HCT116 (cell line): Measurements from ENCODE around the gene DPP4. TPM values are rescaled to one million over a fixed set of nuclear protein-coding genes. Genes with fewer than 3 reads are reported as not detected.

Experiments used
- ATAC-seq: fragments of 200-7000 bp; cut with Tn5 transposase; 2 replicates; pipeline ENCODE4 v1.9.1; 2020; ENCODE audit warnings: mild to moderate bottlenecking, moderate library complexity
- BruUV-seq: library from RNA; stranded (reverse); fragments of 400-500 nt; replicated peaks from 2 replicates; lab custom pipeline; 2021; lab: Mats Ljungman, UMichigan
- CTCF ChIA-PET: fragments of 300-600 bp; sonication (Branson Sonifier 250); formaldehyde crosslinking; loops from one replicate; lab custom pipeline; 2021; ENCODE audit warnings: antibody characterized with exemption; lab: Charles Lee
- POLR2A ChIA-PET: fragments of 300-600, 350-600 bp; sonication (Branson Sonifier 250); formaldehyde crosslinking; loops from one replicate; lab custom pipeline; 2021; ENCODE audit warnings: antibody characterized with exemption; lab: Charles Lee
- RAD21 ChIA-PET, 2 experiments: fragments of 300-600 bp; sonication (Branson Sonifier 250); formaldehyde crosslinking; loops; one replicate each; lab custom pipeline; 2023; ENCODE audit warnings: low total read pairs in 2 of 2; ENCODE audit not compliant: uncharacterized antibody in 2 of 2, unreplicated experiment in 2 of 2, low non-redundant PET in 1 of 2; lab: Charles Lee
- DNase-seq: peaks from one replicate; pipeline ENCODE4 v3.0.0-alpha.2; 2010; ENCODE audit warnings: low read depth, low spot score
- H2AFZ ChIP-seq: fragments of 200-600 bp; shearing (Covaris generic), sonication (generic); 2 replicates; pipeline ENCODE4 v1.6.1; 2017; ENCODE audit warnings: low read depth, mixed run types, mixed read lengths, antibody characterized with exemption, low read length; ENCODE audit not compliant: poor library complexity, severe bottlenecking
- H3K27ac ChIP-seq: 2 replicates; pipeline ENCODE4 v1.5.1; 2012; ENCODE audit warnings: low read depth, low read length
- H3K27me3 ChIP-seq: fragments of 200-600 bp; sonication (generic); 2 replicates; pipeline ENCODE4 v1.6.1; 2016; ENCODE audit warnings: mixed run types, low read length, mixed read lengths; ENCODE audit not compliant: insufficient read depth
- H3K36me3 ChIP-seq, 2 experiments: fragments of 200-500 bp in 1 of 2; fragments of 200-600 bp in 1 of 2; sonication (Bioruptor generic) in 1 of 2; sonication (generic) in 1 of 2; 2 replicates each; pipeline versions ENCODE4 v1.5.1 to v1.6.1; 2014 to 2016; ENCODE audit warnings: low read length in 2 of 2, inconsistent platforms in 1 of 2, mixed read lengths in 1 of 2, mixed run types in 1 of 2; ENCODE audit not compliant: insufficient read depth in 2 of 2, control insufficient read depth in 1 of 2
- H3K4me1 ChIP-seq, 2 experiments: fragments of 200-600 bp in 1 of 2; sonication (generic) in 1 of 2; 2 replicates each; pipeline versions ENCODE4 v1.5.1 to v1.6.1; 2012 to 2017; ENCODE audit warnings: low read length in 2 of 2, inconsistent platforms in 1 of 2, mild to moderate bottlenecking in 1 of 2, mixed read lengths in 1 of 2, mixed run types in 1 of 2, moderate library complexity in 1 of 2; ENCODE audit not compliant: insufficient read depth in 2 of 2, control insufficient read depth in 1 of 2
- H3K4me2 ChIP-seq: fragments of 200-600 bp; sonication (generic); 2 replicates; pipeline ENCODE4 v1.6.1; 2017; ENCODE audit warnings: mixed run types, low read length, mixed read lengths
- H3K4me3 ChIP-seq, 2 experiments: fragments of 200-600 bp in 1 of 2; sonication (generic) in 1 of 2; replicated peaks in 1 of 2; 2 replicates each; pipeline ENCODE4 v1.5.1; 2011 to 2016; ENCODE audit warnings: low read length in 2 of 2, control low read depth in 1 of 2, low read depth in 1 of 2, mild to moderate bottlenecking in 1 of 2, mixed read lengths in 1 of 2, mixed run types in 1 of 2
- H3K79me2 ChIP-seq: fragments of 200-600 bp; sonication (generic); 2 replicates; pipeline ENCODE4 v1.6.1; 2017; ENCODE audit warnings: mild to moderate bottlenecking, mixed run types, low read length, moderate library complexity, mixed read lengths; ENCODE audit not compliant: insufficient read depth
- H3K9ac ChIP-seq: fragments of 200-600 bp; sonication (generic); 2 replicates; pipeline ENCODE4 v1.6.1; 2016; ENCODE audit warnings: low read length, mixed read lengths
- H3K9me2 ChIP-seq: fragments of 200-600 bp; sonication (generic), shearing (Covaris generic); 2 replicates; pipeline ENCODE4 v1.6.1; 2017; ENCODE audit warnings: mixed run types, mild to moderate bottlenecking, moderate library complexity; ENCODE audit not compliant: insufficient read depth
- H3K9me3 ChIP-seq, 2 experiments: fragments of 200-500 bp in 1 of 2; fragments of 200-600 bp in 1 of 2; sonication (Bioruptor generic) in 1 of 2; sonication (generic) in 1 of 2; 2 replicates each; pipeline ENCODE4 v1.6.1; 2014 to 2017; ENCODE audit warnings: low read length in 2 of 2, mixed read lengths in 2 of 2, inconsistent platforms in 1 of 2, low read depth in 1 of 2, mild to moderate bottlenecking in 1 of 2, mixed run types in 1 of 2, moderate library complexity in 1 of 2; ENCODE audit not compliant: control insufficient read depth in 1 of 2, insufficient read depth in 1 of 2
- H4K20me1 ChIP-seq: fragments of 200-600 bp; sonication (generic), shearing (Covaris generic); 2 replicates; pipeline ENCODE4 v1.6.1; 2017; ENCODE audit warnings: mixed run types, mild to moderate bottlenecking, moderate library complexity; ENCODE audit not compliant: insufficient read depth
- CEBPB ChIP-seq: IDR thresholded peaks from 2 replicates; pipeline ENCODE4 v1.6.1; 2012; ENCODE audit warnings: low read depth
- EGR1 ChIP-seq: IDR thresholded peaks from 2 replicates; pipeline ENCODE4 v1.6.1; 2012; ENCODE audit warnings: low read depth
- EZH2phosphoT487 ChIP-seq: fragments of 200-600 bp; IDR thresholded peaks from 2 replicates; pipeline ENCODE4 v1.6.1; 2018; ENCODE audit warnings: antibody characterized with exemption, borderline replicate concordance
- FOSL1 ChIP-seq: IDR thresholded peaks from 2 replicates; pipeline ENCODE4 v1.6.1; 2012; ENCODE audit warnings: low read depth
- JUND ChIP-seq: IDR thresholded peaks from 2 replicates; pipeline ENCODE4 v1.6.1; 2012
- POLR2AphosphoS5 ChIP-seq: IDR thresholded peaks from 2 replicates; pipeline ENCODE4 v1.6.1; 2011; ENCODE audit warnings: mild to moderate bottlenecking, low read depth, low read length, moderate library complexity
- RAD21 ChIP-seq: IDR thresholded peaks from 2 replicates; pipeline ENCODE4 v1.6.1; 2012; ENCODE audit warnings: low read depth, mild to moderate bottlenecking
- SP1 ChIP-seq: IDR thresholded peaks from 2 replicates; pipeline ENCODE4 v1.6.1; 2012; ENCODE audit warnings: low read depth
- SRF ChIP-seq: IDR thresholded peaks from 2 replicates; pipeline ENCODE4 v1.6.1; 2012; ENCODE audit warnings: low read depth
- ZNF274 ChIP-seq: fragments of 200-500 bp; sonication (Bioruptor generic); IDR thresholded peaks from 2 replicates; pipeline ENCODE4 v1.6.1; 2014; ENCODE audit warnings: mild to moderate bottlenecking, low read depth, low read length, inconsistent platforms
- intact Hi-C: fragments of 100-400 bp; cut with micrococcal nuclease; formaldehyde crosslinking; loops from 2 replicates; pipeline ENCODE4 v1.10.0; 2022
- total RNA-seq: library from RNA; stranded (reverse); gene quantifications from one replicate; pipeline ENCODE4 v1.2.1, GENCODE V29; 2021; ENCODE audit not compliant: unreplicated experiment
- TF ChIP-seq, protein P1 (sequence below): IDR thresholded peaks from 2 replicates; pipeline ENCODE4 v1.6.1; 2012

The DPP4 gene
- total RNA-seq, 1 experiment from 2014 or later: 3.6 TPM

DNA sequence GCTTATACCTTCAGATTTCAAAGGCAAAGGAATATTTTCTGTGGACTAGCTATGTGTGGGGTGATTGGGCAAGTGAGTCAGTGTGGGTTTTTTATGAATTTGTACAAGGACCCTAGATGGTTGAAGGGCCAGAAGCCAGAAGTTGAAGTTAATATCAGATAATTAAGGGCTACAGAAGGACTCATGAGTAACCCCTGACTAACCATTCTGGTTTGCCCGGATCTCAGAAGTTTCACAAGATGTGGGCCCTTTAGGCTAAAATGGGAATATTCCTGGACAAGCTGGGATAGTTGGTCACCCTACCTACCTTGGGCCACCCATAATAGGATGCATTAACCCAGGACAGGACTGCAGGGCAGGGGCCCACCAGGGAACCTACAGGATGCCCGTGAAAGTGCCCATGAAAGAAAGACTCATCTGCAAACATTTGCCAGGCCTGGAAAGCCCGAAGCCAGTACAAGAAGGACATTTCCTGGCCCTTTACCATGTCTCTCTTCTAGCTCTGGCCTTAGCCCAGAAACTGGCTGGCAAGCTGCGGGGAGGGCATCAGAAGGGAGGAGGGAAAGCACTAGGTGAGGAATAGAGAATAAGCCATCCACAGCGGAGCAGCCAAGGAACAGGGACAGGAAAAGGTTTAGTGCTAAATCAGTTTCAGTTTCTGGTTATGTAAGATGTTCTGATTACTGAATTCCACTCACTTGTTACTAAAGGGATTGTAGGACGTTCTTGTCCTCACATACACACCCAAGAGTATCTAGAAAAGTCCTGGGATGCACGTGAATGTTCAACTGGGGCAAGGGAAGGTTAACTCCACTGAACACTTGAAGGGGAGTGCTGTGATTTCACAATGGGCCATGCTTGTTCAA lies 44.4 kb upstream of the DPP4 start:
- TF ChIP-seq CEBPB (peak; percentile 64; the same call in 1 of the 2 replicates), RAD21 (no peak), JUND (0 out of 2 replicates have a peak, but pooled peaks have one; percentile 17), EZH2phosphoT487 (no peak), SRF (0 out of 2 replicates have a peak, but pooled peaks have one; percentile 26), SP1 (peak; percentile 19; the same call in 1 of the 2 replicates), ZNF274 (no peak), POLR2AphosphoS5 (no peak), FOSL1 (peak; percentile 44), EGR1 (no peak)
- TF ChIP-seq, protein P1, sequence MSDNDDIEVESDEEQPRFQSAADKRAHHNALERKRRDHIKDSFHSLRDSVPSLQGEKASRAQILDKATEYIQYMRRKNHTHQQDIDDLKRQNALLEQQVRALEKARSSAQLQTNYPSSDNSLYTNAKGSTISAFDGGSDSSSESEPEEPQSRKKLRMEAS: no peak
- Histone ChIP-seq H3K27ac (no peak overlapping the region), H3K9me2 (no peaks in the 10 kb centered on the region), H2AFZ (no peak overlapping the region), H3K4me2 (peak overlapping the region; percentile 1), H3K36me3 (no peaks in the 10 kb centered on the region), H3K79me2 (no peaks in the 10 kb centered on the region), H4K20me1 (no peaks in the 10 kb centered on the region), H3K4me3 (no peak overlapping the region), H3K9me3 (no peaks in the 10 kb centered on the region; a peak in 1 of 4 replicates), H3K4me1 (peaks cover under 1 to 15% of the 10 kb centered on the region in 2 experiments; a peak in 1 of 4 replicates), H3K27me3 (no peaks in the 10 kb centered on the region), H3K9ac (no peak overlapping the region)
- BruUV-seq: no TSS peak
- ChIA-PET CTCF (no interaction called here), RAD21 (no interaction called here), POLR2A (no interaction called here)
- DNase-seq: no peak
- no peak for ATAC-seq
- intact Hi-C loops: no loop called here
